ENCODE results near the gene NBL1. TPM values are rescaled to one million over a fixed set of nuclear protein-coding genes. Genes with fewer than 3 reads are reported as not detected.
A peak's percentile ranks its signal among the peaks of the same experiment; 100 is the strongest.

The NBL1 gene
- total RNA-seq (2022) (100 and 112 TPM in 2 replicates), Bru-seq, nascent RNA (percentile 68 among the genes with signal in this experiment), BruChase-seq, experiment 1, labeled RNA remaining after a 6-hour chase (percentile 93 among the genes with signal in this experiment), BruChase-seq, experiment 2, labeled RNA remaining after a 2-hour chase (percentile 82 among the genes with signal in this experiment)
- long read RNA-seq, transcript NBL1-202 (4 exons, 2,172 nt): major isoform, 131 of 184 reads
- long read RNA-seq, partial matches to known transcripts: 0 of 184 reads
- long read RNA-seq, other reads (novel, unspliced or antisense): 53 of 184 reads

GRCh38 chr1:19643602-19644394 lies at the start of gene NBL1:
Gene NBL1 (plus strand): TSS chr1:19644311. CDS start chr1:19655031, 10,720 bp downstream.
- Mint-ChIP-seq H3K4me1 (ENCODE audit: low read depth, unreplicated experiment) (peaks cover 49% of the 10 kb centered on the region), H3K27ac (ENCODE audit: unreplicated experiment) (peak within 1 kb of the TSS; percentile 55), H3K9me3 (ENCODE audit: low read depth, unreplicated experiment) (no peaks in the 10 kb centered on the region), H3K36me3 (ENCODE audit: insufficient read depth, unreplicated experiment) (peaks cover 26% of the 10 kb centered on the region), H3K4me3 (ENCODE audit: low read depth, unreplicated experiment) (peak within 1 kb of the TSS; percentile 82), H3K27me3 (ENCODE audit: unreplicated experiment) (no peaks in the 10 kb centered on the region)
- no TSS peak for BruUV-seq (replicated peaks)
- intact Hi-C loops (cut with micrococcal nuclease; ENCODE audit: unreplicated experiment): no loop called here
- CTCF ChIA-PET: interaction anchor here (0.5 kb wide), 1 partner anchor 298 kb away, joined by 4 read pairs; no protein-coding TSS in a partner anchor
- no peak for TF ChIP-seq CTCF (IDR thresholded peaks at IDR 0.05; ENCODE audit: unreplicated experiment)
- DNase-seq: peak; percentile 68

- peak; percentile 22 for DNase-seq
- CTCF ChIA-PET: no interaction called here
- intact Hi-C loops (cut with micrococcal nuclease; ENCODE audit: unreplicated experiment): no loop called here
- peaks cover 23% of the 10 kb centered on the region for H3K4me1 Mint-ChIP-seq (ENCODE audit: low read depth, unreplicated experiment)
- BruUV-seq (replicated peaks): TSS peak; percentile 76
- peak overlapping the region; percentile 96 for H3K27ac Mint-ChIP-seq (ENCODE audit: unreplicated experiment)
- H3K4me3 Mint-ChIP-seq (ENCODE audit: low read depth, unreplicated experiment): peak overlapping the region; percentile 92
- no peak for TF ChIP-seq CTCF (IDR thresholded peaks at IDR 0.05; ENCODE audit: unreplicated experiment)
- H3K36me3 Mint-ChIP-seq (ENCODE audit: insufficient read depth, unreplicated experiment): peaks cover 42% of the 10 kb centered on the region
- H3K27me3 Mint-ChIP-seq (ENCODE audit: unreplicated experiment): no peaks in the 10 kb centered on the region
- H3K9me3 Mint-ChIP-seq (ENCODE audit: low read depth, unreplicated experiment): no peaks in the 10 kb centered on the region
Measured at GRCh38 chr1:19596065-19596713, 47.9 kb upstream of the NBL1 start.

- intact Hi-C loops (cut with micrococcal nuclease; ENCODE audit: unreplicated experiment): no loop called here
- no peaks in the 10 kb centered on the region for H3K27me3 Mint-ChIP-seq (ENCODE audit: unreplicated experiment)
Measured at GRCh38 chr1:19596714-19597495, 47.2 kb upstream of the NBL1 start.

More at GRCh38 chr1:19596714-19597495, 47.2 kb upstream of the NBL1 start:
- H3K9me3 Mint-ChIP-seq (ENCODE audit: low read depth, unreplicated experiment): no peaks in the 10 kb centered on the region
- peaks cover 42% of the 10 kb centered on the region for H3K36me3 Mint-ChIP-seq (ENCODE audit: insufficient read depth, unreplicated experiment)
- no peak for TF ChIP-seq CTCF (IDR thresholded peaks at IDR 0.05; ENCODE audit: unreplicated experiment)
- H3K4me3 Mint-ChIP-seq (ENCODE audit: low read depth, unreplicated experiment): peak overlapping the region; percentile 92
- BruUV-seq (replicated peaks): no TSS peak
- H3K27ac Mint-ChIP-seq (ENCODE audit: unreplicated experiment): peak overlapping the region; percentile 96
- CTCF ChIA-PET: no interaction called here
- DNase-seq: peak; percentile 90
- peaks cover 25% of the 10 kb centered on the region for H3K4me1 Mint-ChIP-seq (ENCODE audit: low read depth, unreplicated experiment)
